BLaER1 (cell line): ENCODE data around the gene YTHDF1.

Experiments used
- H3K27ac ChIP-seq: shearing (Covaris generic); formaldehyde crosslinking; 2 replicates; pipeline ENCODE4 v1.8.1; 2022
- H3K27me3 ChIP-seq: shearing (Covaris generic); formaldehyde crosslinking; 2 replicates; pipeline ENCODE4 v1.8.1; 2022
- H3K36me3 ChIP-seq: shearing (Covaris generic); formaldehyde crosslinking; 2 replicates; pipeline ENCODE4 v1.8.1; 2022
- H3K4me1 ChIP-seq: shearing (Covaris generic); formaldehyde crosslinking; 2 replicates; pipeline ENCODE4 v1.8.1; 2022
- H3K4me2 ChIP-seq: shearing (Covaris generic); formaldehyde crosslinking; 2 replicates; pipeline ENCODE4 v1.8.1; 2022
- H3K4me3 ChIP-seq: shearing (Covaris generic); formaldehyde crosslinking; 2 replicates; pipeline ENCODE4 v1.8.1; 2022
- H3K9ac ChIP-seq: shearing (Covaris generic); formaldehyde crosslinking; 2 replicates; pipeline ENCODE4 v1.8.1; 2022
- H3K9me3 ChIP-seq: shearing (Covaris generic); formaldehyde crosslinking; 2 replicates; pipeline ENCODE4 v1.8.1; 2022
- H4K20me1 ChIP-seq: shearing (Covaris generic); formaldehyde crosslinking; 2 replicates; pipeline ENCODE4 v1.8.1; 2022
- Cebpa-rat ChIP-seq: shearing (Covaris generic); IDR thresholded peaks from 2 replicates; pipeline ENCODE4 v1.8.1; 2022

YTHDF1 gene

GRCh38 chr20:63249891-63250290, 34.0 kb upstream of the YTHDF1 start:
- TF ChIP-seq Cebpa-rat = no peak
- Histone ChIP-seq H3K36me3 (peaks cover 20% of the 10 kb centered on the region; the same call in 1 of the 2 replicates), H3K27me3 (peaks cover 28% of the 10 kb centered on the region), H3K4me1 (peaks cover 94% of the 10 kb centered on the region), H3K4me2 (peak overlapping the region; percentile 97), H3K9me3 (no peaks in the 10 kb centered on the region), H3K9ac (peak overlapping the region; percentile 73), H3K4me3 (peak overlapping the region; percentile 58), H3K27ac (peak overlapping the region; percentile 91), H4K20me1 (peaks cover 39% of the 10 kb centered on the region)

GRCh38 chr20:63248835-63249591, 33.1 kb upstream of the YTHDF1 start:
- peaks cover 21% of the 10 kb centered on the region for H3K27me3 ChIP-seq
- H3K9me3 ChIP-seq = no peaks in the 10 kb centered on the region
- no peak for TF ChIP-seq Cebpa-rat
- H3K9ac ChIP-seq = peak overlapping the region; percentile 73
- peaks cover 29% of the 10 kb centered on the region for H3K36me3 ChIP-seq
- H3K27ac ChIP-seq = peak overlapping the region; percentile 91
- H4K20me1 ChIP-seq = peaks cover 47% of the 10 kb centered on the region
- peaks cover 96% of the 10 kb centered on the region for H3K4me1 ChIP-seq
- H3K4me3 ChIP-seq = peak overlapping the region; percentile 58
- peak overlapping the region; percentile 97 for H3K4me2 ChIP-seq

GRCh38 chr20:63247671-63248228, 31.8 kb upstream of the YTHDF1 start:
- peak overlapping the region; percentile 91 for H3K27ac ChIP-seq
- peaks cover 37% of the 10 kb centered on the region for H3K36me3 ChIP-seq
- H3K4me1 ChIP-seq = peaks cover 99% of the 10 kb centered on the region
- peak overlapping the region; percentile 58 for H3K4me3 ChIP-seq
- H3K4me2 ChIP-seq = peak overlapping the region; percentile 97
- H3K9me3 ChIP-seq = no peaks in the 10 kb centered on the region
- no peak for TF ChIP-seq Cebpa-rat
- peaks cover 59% of the 10 kb centered on the region for H4K20me1 ChIP-seq
- H3K9ac ChIP-seq = peak overlapping the region; percentile 73
- H3K27me3 ChIP-seq = peaks cover 8% of the 10 kb centered on the region; the same call in 1 of the 2 replicates

- H3K4me2 ChIP-seq = peak overlapping the region; percentile 97
- peaks cover 99% of the 10 kb centered on the region for H3K4me1 ChIP-seq
- H3K9ac ChIP-seq = 0 out of 2 replicates have a peak overlapping the region, but pooled peaks have one; percentile 35
- no peak for TF ChIP-seq Cebpa-rat
- no peaks in the 10 kb centered on the region for H3K27me3 ChIP-seq
- peaks cover 62% of the 10 kb centered on the region for H4K20me1 ChIP-seq
- peak overlapping the region; percentile 58; the same call in 1 of the 2 replicates for H3K4me3 ChIP-seq
- peaks cover 37% of the 10 kb centered on the region for H3K36me3 ChIP-seq
- no peaks in the 10 kb centered on the region for H3K9me3 ChIP-seq
- peak overlapping the region; percentile 91 for H3K27ac ChIP-seq
Measured at GRCh38 chr20:63246490-63247288, 30.8 kb upstream of the YTHDF1 start.

GRCh38 chr20:63244468-63244867, 28.5 kb upstream of the YTHDF1 start:
- H3K36me3 ChIP-seq = peaks cover 37% of the 10 kb centered on the region

GRCh38 chr20:63243604-63244247, 27.8 kb upstream of the YTHDF1 start:
- Histone ChIP-seq H3K4me1 (peaks cover 98% of the 10 kb centered on the region), H3K27ac (peak overlapping the region; percentile 31), H3K4me3 (no peak overlapping the region), H3K36me3 (peaks cover 37% of the 10 kb centered on the region), H3K9me3 (no peaks in the 10 kb centered on the region), H3K27me3 (no peaks in the 10 kb centered on the region), H4K20me1 (peaks cover 65% of the 10 kb centered on the region), H3K9ac (0 out of 2 replicates have a peak overlapping the region, but pooled peaks have one; percentile 29), H3K4me2 (peak overlapping the region; percentile 97)
- TF ChIP-seq Cebpa-rat = no peak

More at GRCh38 chr20:63244468-63244867, 28.5 kb upstream of the YTHDF1 start:
- H3K27ac ChIP-seq = no peak overlapping the region
- H3K9ac ChIP-seq = no peak overlapping the region
- TF ChIP-seq Cebpa-rat = no peak
- H3K9me3 ChIP-seq = no peaks in the 10 kb centered on the region
- peak overlapping the region; percentile 97; the same call in 1 of the 2 replicates for H3K4me2 ChIP-seq
- peaks cover 98% of the 10 kb centered on the region for H3K4me1 ChIP-seq
- no peaks in the 10 kb centered on the region for H3K27me3 ChIP-seq
- no peak overlapping the region for H3K4me3 ChIP-seq
- peaks cover 69% of the 10 kb centered on the region for H4K20me1 ChIP-seq

GRCh38 chr20:63242736-63243135, 26.8 kb upstream of the YTHDF1 start:
- Histone ChIP-seq H3K9me3 (no peaks in the 10 kb centered on the region), H3K27me3 (no peaks in the 10 kb centered on the region), H3K4me2 (peak overlapping the region; percentile 97), H4K20me1 (peaks cover 55% of the 10 kb centered on the region), H3K9ac (0 out of 2 replicates have a peak overlapping the region, but pooled peaks have one; percentile 19), H3K4me1 (peaks cover 98% of the 10 kb centered on the region), H3K36me3 (peaks cover 32% of the 10 kb centered on the region), H3K27ac (no peak overlapping the region), H3K4me3 (no peak overlapping the region)
- no peak for TF ChIP-seq Cebpa-rat

GRCh38 chr20:63241272-63241671, 25.3 kb upstream of the YTHDF1 start:
- Histone ChIP-seq H3K36me3 (peaks cover 22% of the 10 kb centered on the region), H3K27ac (peak overlapping the region; percentile 60), H3K9me3 (no peaks in the 10 kb centered on the region), H4K20me1 (peaks cover 40% of the 10 kb centered on the region), H3K4me3 (no peak overlapping the region), H3K27me3 (no peaks in the 10 kb centered on the region), H3K9ac (peak overlapping the region; percentile 46), H3K4me2 (peak overlapping the region; percentile 74), H3K4me1 (peaks cover 98% of the 10 kb centered on the region)
- TF ChIP-seq Cebpa-rat = no peak

GRCh38 chr20:63240004-63240403, 24.1 kb upstream of the YTHDF1 start:
- Histone ChIP-seq H4K20me1 (peaks cover 31% of the 10 kb centered on the region; the same call in 1 of the 2 replicates), H3K9me3 (no peaks in the 10 kb centered on the region), H3K4me1 (peaks cover 98% of the 10 kb centered on the region), H3K36me3 (peaks cover 18% of the 10 kb centered on the region), H3K4me2 (peak overlapping the region; percentile 96), H3K4me3 (no peak overlapping the region), H3K9ac (no peak overlapping the region; the same call in 1 of the 2 replicates), H3K27me3 (no peaks in the 10 kb centered on the region), H3K27ac (peak overlapping the region; percentile 37; the same call in 1 of the 2 replicates)
- no peak for TF ChIP-seq Cebpa-rat
